GM12892 (cell line): ENCODE results near the gene CAV1.

ENCODE experiments used
- POLR2A ChIP-seq: IDR thresholded peaks from 2 replicates; pipeline ENCODE4 v1.6.1; 2011; ENCODE audit warnings: low read depth, low read length, control low read depth
- POLR2AphosphoS5 ChIP-seq: IDR thresholded peaks from 2 replicates; pipeline ENCODE4 v1.6.1; 2011; ENCODE audit warnings: low read depth, low read length, control low read depth
- TAF1 ChIP-seq: IDR thresholded peaks from 2 replicates; pipeline ENCODE4 v1.6.1; 2011; ENCODE audit warnings: low read depth, mild to moderate bottlenecking, control low read depth, low read length, borderline replicate concordance

DNA sequence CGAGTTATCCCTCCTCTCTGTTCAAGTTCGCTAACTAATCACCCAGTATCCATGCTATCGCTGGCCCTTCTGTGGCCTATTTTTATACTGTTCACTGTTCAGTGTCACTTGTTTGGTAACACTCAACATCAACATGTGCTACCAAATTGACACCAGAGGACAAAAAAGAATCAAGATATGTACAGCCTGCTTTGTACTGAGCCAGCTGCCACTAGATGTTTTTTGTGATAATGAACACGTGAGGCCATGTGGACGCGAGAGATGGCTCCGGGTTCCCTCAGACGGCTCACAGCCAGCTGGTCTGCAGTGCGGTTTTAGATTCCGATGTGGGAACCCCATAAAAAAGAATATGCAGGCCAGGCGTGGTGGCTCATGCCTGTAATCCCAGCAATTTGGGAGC is 21.2 kb downstream of the CAV1 start:
- TF ChIP-seq POLR2AphosphoS5 (no peak), TAF1 (no peak), POLR2A (no peak)
